GM20431 (cell line): Measurements from ENCODE around the gene MISP3.

Experiments used
- in situ Hi-C: fragments of 300-500 bp; cut with MseI, MboI; formaldehyde crosslinking; loops from one replicate; pipeline ENCODE4 v1.15.0; 2020; ENCODE audit warnings: low sequenced_read_pairs; ENCODE audit not compliant: unreplicated experiment

The MISP3 gene

DNA sequence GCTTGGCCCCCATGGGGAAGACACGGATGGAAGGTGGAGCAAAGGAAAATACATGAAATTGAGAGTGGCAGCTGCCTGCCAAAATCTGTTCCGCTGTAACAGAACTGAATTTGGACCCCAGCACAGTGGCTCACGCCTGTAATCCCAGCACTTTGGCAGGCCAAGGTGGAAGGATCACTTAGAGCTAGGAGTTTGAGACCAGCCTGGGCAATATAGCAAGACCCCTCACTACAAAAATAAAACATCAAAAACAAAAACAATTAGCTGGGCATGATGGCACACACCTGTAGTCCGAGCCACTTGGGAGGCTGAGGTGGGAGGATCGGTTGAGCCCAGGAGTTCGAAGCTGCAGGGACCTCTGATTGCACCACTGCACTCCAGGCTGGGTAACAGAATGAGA, 20.1 kb upstream of the MISP3 start:
- in situ Hi-C loops: no loop called here

GRCh38 chr19:14053032-14053431, 19.6 kb upstream of the MISP3 start:
- in situ Hi-C loops: no loop called here

GRCh38 chr19:14053500-14053899, 19.1 kb upstream of the MISP3 start:
- in situ Hi-C loops: no loop called here

DNA sequence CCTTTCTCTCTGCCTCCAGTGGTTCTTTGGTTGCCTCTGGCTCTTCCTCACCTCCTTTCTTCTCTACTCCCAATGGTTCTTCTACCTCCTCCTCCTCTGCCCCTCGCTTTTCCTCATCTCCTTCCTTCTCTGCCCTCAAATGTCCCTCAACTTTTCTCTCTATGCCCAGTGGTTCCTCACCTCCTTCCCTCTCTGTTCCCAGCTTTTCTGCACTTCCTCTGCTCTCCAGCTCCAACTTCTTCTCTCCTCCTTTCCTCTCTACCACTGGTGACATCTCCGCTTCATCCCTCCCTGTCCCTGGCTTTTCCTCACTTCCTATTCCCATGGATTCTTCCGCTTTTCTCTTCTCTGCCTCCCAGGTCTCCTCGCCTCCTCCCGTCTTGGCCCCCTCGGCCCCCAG, 18.5 kb upstream of the MISP3 start:
- in situ Hi-C loops: no loop called here

- in situ Hi-C loops: no loop called here
Measured at GRCh38 chr19:14054721-14055120, 17.9 kb upstream of the MISP3 start.

GRCh38 chr19:14055396-14055795, 17.2 kb upstream of the MISP3 start:
- in situ Hi-C loops: no loop called here

- in situ Hi-C loops: no loop called here
Measured at GRCh38 chr19:14056069-14056666, 16.4 kb upstream of the MISP3 start.

GRCh38 chr19:14056741-14057356, 15.7 kb upstream of the MISP3 start:
- in situ Hi-C loops: no loop called here

DNA sequence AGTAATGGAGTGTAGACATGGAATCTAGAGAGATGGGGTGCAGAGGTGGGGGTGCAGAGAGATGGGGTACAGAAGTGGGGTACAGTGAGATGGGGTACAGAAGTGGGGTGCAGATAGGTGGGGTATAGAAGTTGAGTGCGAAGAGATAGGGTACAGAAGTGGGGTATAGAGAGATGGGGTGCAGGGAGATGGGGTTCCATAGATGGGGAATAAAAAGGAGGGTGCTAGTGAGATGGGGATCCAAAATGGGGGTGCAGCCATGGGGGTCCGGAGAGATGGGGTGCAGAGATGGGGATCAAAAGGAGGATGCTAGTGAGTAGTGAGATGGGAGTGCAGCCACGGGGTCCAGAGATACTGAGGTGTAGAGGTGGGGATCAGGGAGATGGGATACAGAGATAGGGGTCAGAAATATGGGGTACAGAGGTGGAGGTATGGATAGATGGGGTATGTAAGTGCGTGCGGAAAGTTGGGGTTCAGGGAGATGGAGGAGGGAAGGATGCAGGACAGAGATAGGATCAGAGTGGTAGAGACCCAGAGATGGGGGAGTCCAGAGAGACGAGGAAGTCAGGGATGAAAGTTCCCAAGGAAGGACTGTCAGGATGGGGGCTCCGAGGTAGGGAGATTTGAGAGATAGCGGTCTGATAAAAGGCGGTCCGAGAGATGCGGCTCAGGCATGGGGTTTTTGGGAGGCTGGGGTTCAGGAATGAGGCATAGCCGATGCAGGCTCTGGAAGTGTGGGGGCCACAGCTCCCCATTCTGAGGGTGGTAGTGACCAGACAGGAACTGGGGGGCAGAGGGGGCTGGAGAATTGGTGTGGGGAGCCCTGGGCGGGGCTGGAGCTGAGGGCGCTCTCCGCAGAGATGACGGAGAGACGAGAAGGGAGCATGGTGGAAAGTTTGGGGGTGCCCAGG, 14.1 kb upstream of the MISP3 start:
- in situ Hi-C loops: no loop called here

DNA sequence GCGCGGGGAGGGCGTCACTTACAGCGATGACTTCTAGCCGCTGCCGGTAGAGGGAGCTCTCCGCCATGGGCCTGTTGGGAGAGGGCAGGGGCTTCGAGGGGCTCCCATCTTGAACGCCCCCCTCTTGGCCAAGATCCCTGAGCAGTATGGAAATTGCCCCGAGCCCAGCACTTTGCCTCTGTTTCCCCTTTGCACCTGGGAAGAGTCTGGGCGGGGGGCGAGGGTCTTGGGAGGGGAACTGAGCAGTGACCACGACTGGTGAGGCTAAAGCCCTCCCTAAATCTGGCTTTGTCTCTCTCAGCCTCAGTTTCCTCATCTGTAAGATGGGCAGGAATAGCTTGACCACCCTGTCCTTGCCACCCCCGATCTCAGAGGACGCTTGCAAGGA, 13.5 kb upstream of the MISP3 start:
- in situ Hi-C loops: no loop called here

DNA sequence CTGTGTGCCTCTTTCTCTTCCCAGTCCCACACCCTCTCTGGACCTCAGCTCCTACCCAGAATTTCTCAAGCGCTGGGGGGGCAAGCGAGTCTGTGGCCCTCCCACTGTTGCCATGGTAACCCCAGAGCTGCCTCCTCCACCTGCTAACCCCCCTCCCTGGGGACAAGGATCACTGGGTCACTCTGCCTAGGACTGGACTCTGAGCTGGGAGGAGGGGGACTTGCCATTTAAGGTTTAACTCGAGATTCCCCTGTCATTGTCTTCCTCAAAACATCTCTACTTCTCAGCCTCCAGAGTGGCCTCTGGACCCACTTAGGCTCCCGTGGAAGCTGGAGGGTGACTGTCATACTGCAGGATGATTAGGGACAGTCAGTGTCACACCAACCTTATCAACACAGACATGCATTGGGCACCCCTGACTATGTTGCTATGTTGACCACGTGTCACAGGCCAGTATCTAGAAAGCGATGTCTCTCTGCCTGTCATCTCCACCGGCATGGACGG, 12.9 kb upstream of the MISP3 start:
- in situ Hi-C loops: no loop called here

DNA sequence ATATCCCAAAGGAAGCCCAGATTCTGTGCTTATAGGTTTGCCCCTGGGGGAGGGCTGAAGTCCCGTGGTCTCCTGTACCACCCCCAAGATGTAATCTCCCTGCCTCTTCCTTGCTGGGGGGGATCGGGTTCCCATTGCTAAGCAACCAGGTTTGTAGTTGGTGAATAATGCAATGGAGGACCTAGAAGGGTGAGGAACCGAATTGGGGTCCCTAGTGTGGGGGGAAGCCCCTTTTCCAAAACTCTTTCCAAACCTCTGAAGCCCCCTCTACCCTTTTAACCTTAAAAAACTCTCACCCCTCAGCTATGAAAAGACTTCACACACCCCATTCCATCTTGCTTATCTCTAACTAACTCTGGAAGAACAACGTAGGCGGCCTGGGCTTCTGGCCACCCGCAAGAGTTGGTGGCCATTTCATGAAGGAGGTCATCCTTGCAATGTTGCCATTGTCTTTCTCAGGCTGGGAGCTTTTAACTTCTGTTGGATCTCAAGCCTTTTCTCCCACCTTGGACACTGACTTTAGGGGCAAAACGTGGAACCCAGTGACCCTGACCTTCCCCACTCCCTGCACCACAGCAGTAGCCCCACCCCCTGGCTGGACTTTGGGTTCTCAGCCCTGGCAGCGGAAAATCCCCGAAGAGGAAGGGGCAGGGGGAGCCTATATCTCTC, 11.4 kb upstream of the MISP3 start:
- in situ Hi-C loops: no loop called here

DNA sequence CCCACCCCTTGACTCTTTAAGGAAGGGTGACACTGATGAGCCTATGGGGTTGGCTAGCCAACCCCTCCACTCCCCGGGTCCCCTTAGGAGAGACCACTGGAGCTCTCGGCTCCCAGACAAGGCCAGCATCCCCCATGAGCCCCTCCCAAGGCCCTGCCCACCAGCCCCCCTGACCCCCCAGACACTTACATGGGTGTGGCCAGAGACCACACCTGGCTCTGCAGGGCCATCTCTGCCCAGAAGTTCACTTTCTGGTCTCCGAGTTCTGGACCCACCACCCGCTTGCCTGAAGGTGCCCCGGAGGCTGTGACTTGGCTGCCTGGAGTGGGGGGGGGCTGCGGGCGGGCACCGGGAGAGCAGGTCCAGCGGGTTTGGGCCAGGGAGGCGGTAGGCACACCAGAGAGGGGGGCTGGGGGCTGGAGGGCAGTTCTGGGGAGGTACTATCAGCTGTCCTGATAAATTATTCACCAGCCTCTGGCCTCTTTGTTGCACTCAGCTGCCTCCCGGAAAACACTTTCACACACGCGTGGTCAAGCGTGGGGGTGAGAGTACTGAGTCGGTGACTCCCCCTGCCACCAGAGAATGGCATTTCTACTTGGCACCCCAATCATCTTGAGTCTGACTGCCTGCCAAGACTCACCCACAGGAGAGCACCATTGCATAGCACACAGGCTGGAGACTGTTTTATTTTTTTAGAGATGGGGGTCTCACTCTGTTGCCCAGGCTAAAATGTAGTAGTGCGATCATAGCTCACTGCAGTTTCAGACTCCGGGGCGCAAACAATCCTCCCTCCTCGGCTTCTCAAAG, 10.6 kb upstream of the MISP3 start, which contains the start of gene PALM3:
Gene PALM3, minus strand, starts transcription at position 326 of the 807 bp plus-strand sequence. Its CDS starts 96 bp downstream, at position 230.
- in situ Hi-C loops: no loop called here

- in situ Hi-C loops: no loop called here
Measured at GRCh38 chr19:14062558-14062855, 10.1 kb upstream of the MISP3 start.

DNA sequence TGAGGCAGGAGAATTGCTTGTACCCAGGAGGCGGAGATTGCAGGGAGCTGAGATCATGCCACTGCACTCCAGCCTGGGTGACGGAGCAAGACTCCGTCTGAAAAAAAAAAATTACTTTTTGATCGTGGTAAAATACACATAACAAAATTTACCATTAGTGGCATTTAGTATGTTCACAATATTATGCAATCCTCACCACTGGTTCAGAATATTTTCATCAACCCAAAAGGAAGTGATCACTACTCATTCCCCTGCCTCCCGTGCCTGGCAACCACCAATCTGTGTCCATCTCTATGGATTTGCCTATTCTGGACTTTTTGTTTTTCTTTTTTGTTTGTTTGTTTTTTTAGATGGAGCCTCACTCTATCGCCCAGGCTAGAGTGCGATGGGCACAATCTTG, 9.5 kb upstream of the MISP3 start:
- in situ Hi-C loops: no loop called here

DNA sequence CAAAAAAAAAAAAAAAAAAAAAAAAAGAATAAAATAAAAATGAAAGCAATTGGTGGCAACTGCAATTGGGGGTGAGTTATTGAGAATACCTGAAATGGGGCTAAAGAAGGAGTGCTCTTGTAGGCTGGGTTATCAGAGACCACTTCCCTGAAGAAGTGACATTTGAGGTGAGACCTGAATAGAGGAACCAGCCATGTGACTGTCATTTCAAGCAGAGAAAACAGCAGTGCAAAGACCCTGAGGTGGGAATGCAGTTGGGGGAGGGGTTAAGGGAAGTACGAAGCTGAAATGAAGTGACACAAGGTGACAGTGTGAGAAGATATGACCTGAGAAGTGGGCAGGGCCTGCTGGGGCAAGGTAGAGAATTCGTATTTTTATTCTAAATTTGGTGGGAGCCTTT, 6.5 kb upstream of the MISP3 start:
- in situ Hi-C loops: no loop called here

- in situ Hi-C loops: loop anchor here (5.0 kb wide), 1 partner anchor 193 kb away; the partner anchor contains the start of gene NANOS3
Measured at GRCh38 chr19:14070268-14071050, 2.1 kb upstream of the MISP3 start.

DNA sequence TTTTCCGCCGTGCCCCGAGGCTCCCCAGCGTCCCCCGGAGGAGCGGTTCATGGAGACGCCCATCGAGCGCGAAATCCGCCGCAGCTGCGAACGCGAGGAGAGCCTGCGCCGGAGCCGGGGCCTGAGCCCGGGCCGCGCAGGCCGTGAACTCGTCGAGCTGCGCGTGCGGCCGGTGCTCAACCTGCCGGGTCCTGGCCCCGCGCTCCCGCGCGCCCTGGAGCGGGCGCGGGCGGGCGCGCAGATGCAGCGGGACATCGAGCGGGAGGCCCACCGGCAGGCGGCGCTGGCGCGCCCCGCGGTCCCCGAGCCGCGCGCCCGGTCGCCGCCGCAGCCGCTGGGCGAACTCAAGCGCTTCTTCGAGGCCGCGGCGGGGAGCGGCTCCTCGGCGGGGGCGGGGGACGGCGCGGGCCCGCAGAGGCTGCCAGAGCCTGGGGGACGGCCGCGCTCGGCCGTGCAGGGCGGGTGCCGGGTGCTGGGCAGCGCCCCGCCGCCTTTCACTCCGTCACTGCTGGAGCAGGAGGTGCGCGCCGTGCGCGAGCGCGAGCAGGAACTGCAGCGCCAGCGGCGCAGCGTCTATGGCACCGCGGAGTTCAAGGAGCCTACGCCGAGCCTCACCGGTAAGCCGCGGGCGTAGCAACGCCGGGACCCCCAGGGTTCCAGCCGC, 807 bp downstream of the MISP3 start:
- in situ Hi-C loops: loop anchor here (5.0 kb wide), 1 partner anchor 196 kb away; the partner anchor contains the start of gene NANOS3
